NCI-H2107 treated with DMSO at 0.1 percent for 48 hours (cell line): ENCODE data around the gene ZNF600.
"Not testable (repeated sequence)": the region's sequence is repeated elsewhere in the genome, so short reads cannot be mapped to it uniquely, and the experiment has no call there.

Experiments used
- DNase-seq: peaks from one replicate; lab custom pipeline; 2025; ENCODE audit not compliant: unreplicated experiment; lab: John Stamatoyannopoulos, UW

The ZNF600 gene

DNA sequence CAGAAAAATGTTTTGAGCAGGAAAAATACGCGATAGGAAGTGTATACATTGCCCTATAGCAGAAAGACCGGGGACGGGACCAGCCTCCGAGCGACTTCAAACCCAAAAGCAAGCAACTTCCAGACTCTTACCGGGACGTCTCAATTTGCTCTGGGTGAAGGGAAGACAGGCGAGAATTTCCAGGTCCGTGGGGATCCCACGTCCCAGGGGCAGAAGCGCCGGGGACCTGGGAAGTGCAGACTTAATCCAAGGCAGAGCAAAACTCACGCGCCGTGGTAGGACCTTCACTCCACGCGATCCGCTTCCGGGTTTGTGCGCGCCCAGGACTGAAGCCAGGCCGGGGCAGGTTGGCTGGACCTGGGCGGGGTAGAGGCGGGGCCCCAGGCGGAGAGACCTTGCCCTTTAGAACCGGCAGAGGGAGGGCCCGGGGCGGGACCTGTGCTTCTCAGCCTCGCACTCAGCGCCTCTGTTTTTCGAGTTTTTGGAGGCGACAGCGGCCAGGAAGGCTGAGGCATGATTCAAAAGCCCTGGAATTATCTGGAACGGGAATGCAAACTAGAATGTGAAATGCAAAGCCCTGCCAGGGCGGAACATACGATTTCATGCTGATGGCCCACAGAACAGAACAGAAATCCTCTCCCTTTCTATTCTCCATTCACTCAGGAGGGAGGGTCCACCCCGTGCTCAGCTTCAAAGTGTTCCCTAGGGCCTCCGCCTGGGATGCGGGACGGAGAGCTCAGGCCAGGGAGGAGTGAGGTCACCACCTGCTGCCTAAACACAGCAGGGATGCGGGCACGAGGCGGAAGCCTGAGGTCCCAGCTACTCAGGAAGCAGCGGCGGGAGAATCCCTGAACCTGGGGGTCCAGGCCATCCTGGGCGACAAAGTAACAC lies at the start of gene ZNF600:
Gene ZNF600, minus strand, starts transcription at position 328 of the 891 bp plus-strand sequence. CDS start 7,903 bp downstream, outside the sequence.
- DNase-seq = not testable (repeated sequence)

DNA sequence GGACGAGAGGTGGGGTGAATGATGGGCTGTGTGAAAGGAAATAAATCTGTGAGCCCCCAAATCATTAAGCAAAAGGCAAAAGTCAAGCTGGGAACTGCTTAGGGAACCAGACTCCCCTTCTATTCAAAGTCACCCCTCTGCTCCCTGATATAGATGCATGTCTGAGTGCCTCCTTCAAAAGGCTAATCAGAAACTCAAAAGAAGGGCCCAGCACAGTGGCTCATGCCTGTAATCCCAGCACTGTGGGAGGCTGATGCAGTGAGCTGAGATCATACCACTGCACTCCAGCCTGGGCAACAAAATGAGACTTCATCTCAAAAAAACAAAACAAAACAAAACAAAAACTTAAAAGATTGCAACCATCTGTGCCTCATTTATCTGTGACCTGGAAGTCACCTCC lies 47.7 kb upstream of the ZNF600 start:
- DNase-seq = not testable (repeated sequence)

DNA sequence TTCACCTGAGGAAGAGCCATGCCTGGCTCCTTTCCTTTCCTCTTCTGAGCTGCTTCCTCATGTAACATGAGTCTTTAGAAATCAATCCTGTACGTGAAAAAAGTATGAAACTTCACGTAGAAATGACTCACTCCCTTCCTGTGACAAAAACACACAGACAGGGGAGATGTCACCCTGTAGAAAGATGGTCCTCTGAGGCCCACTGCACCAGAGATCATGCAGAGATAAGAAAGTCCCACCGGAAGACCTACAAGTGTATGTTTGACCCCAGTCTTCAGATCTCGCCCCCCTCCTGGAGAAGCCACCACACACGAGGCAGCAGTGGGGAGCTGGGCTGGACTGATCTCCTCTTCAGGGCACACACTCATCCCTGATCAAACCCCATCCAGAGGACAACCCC lies 47.0 kb upstream of the ZNF600 start:
- not testable (repeated sequence) for DNase-seq

DNA sequence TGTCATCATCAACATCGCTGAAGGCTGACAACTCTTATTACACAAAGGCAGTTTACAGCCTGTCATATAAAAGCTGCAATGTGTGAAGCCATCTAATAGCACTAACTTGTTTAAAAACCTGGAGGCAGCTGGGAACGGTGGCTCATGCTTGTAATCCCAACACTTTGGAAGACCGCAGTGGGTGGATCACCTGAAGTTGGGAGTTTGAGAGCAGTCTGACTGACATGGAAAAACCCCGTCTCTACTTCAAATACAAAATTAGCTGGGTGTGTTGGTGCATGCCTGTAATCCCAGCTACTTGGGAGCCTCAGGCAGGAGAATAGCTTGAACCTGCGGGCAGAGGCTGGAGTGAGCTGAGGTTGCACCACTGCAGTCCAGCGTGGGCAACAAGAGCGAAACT lies 43.3 kb upstream of the ZNF600 start:
- not testable (repeated sequence) for DNase-seq

DNA sequence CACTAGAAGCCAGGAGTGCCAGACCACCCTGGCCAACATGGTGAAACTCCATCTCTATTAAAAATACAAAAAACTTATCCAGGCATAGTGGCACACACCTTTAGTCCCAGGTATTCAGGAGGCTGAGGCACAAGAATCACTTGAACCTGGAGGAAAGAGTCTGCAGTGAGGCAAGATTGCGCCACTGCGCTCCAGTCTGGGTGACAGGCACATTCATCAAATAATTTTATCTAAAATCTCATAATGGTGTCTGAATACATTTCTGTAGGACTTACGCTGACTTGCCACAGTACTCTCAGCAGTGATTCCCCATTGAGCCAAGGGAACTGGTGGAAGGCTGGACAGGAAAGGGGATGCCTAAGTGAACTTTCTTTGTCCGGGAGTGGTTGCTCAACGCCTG lies 39.2 kb upstream of the ZNF600 start:
- DNase-seq = no peak

DNA sequence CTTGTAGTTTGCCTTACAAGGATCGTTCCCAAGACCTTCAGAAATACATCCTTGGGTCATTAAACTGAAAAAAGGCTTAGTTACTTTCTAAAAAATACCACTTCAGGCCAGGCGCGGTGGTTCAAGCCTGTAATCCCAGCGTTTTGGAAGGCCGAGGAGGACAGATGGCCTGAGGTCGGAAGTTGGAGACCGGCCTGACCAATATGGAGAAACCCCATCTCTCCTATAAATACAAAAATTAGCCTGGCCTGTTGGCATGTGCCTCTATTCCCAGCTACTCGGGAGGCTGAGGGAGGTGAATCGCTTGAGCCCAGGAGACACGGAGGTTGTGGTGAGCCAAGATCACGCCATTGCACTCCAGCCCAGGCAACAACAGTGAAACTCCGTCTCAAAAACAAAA lies 37.1 kb upstream of the ZNF600 start:
- DNase-seq = no peak

DNA sequence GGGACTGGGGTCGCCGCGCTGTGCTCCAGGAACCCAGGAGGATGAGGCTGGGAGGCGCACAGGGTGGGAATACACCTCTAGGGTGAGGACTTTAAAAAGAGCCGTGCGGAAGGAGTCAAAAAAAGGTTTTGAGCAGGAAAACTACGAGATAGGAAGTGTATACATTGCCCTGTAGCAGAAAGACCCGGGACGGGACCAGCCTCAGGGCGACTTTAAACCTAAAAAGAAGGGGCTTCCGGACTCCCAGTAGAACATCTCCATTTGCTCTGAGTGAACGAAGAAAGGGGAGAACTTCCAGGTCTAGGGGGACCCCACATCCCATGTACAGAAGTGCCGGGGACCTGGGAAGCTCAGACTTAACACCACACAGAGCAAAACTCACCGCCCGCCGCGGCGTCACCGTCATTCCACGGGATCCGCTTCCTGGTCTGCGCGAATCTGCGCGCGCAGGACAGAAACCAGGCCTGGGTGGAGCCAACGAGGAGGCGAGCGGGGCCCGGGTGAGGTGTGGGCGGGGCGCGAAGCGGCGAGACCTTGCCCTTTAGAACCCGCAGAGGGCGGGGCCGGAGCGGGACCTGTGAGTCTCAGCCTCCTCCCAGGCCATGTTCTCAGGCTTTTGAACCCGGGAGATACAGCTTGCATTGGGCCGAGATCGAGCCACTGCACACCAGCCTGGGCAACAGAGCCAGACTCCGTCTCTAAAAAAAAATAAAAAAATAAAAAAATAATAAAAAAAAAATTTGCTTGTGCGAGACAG lies 34.8 kb upstream of the ZNF600 start, which contains the start of gene ZNF28:
Gene ZNF28, minus strand, starts transcription at position 430 of the 757 bp plus-strand sequence. CDS start 3,675 bp downstream, outside the sequence.
- not testable (repeated sequence) for DNase-seq

DNA sequence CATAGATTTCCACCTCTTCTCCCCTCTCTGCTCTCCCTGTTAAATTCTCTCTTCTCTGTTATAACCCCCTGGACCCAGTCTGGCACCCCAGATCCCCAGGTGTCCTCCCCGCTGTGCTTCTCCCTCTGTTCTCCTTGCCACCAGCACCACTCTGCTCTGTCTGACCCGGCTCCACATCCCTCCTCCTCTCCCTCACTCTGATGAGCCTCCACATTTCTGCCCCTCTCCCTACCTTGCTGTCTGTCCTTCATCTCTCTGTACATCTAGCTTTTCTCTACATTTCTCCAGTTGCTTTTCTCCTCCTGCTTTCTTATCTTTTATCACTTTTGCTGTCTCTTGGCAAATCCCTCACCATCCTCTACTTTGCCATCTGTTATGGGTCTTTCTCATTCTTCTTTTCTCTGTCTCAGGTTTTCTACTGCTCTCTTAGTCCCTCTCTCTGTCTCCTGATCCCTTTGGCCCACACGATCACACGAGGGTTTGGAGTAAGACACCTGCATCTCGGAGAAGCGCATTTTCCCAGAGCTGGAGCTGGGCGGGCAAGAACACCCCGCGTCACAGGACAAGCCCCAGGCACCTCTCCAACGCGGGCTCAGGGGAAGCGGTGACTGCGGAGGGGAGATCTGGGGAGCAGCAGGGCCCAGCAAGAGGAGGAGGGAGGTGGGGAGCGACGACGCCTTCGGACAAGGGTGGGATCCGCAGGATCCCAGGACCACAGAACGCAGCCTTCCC lies 34.0 kb upstream of the ZNF600 start:
- DNase-seq = not testable (repeated sequence)

DNA sequence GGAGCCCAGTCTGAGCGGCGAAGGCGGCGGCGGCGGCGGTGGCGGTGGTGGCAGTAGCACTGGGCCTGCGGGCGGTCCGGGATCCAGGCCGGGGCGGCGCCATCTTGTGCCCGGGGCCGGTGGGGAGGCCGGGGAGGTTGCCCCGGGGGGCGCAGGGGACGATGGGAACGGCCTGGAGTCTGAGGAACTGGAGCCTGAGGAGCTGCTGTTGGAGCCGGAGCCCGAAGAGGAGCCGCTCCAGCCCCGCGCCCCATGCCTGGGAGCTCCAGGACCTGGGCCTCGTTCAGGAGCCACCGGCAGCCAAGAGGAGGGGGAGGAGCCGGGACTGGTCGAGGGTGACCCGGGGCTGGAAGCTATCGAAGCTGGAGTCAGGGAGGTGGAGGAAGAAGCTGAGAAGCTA lies 23.2 kb upstream of the ZNF600 start:
- DNase-seq = no peak

DNA sequence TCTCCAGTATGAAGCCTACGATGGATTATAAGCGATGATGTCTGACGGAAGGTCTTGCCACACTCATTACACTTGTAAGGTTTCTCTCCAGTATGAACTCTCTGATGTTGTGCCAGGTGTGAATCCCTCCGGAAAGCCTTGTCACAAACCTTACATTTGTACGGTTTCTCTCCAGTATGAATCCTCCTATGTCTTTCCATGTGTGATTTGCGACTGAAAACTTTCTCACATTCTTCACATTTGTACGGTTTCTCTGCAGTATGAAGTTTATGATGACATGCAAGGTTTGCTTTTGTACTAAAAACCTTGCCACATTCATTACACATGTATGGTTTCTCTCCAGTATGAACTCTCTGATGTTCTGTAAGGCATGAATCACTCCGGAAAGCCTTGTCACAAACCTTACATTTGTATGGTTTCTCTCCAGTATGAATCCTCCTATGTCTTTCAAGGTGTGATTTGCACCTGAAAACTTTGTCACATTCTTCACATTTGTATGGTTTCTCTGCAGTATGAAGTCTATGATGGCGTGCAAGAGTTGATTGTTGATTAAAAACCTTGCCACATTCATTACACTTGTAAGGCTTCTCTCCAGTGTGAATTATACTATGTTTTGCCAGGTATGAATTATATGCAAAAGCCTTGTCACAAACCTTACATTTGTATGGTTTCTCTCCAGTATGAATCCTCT lies 13.5 kb upstream of the ZNF600 start:
- DNase-seq = not testable (repeated sequence)

DNA sequence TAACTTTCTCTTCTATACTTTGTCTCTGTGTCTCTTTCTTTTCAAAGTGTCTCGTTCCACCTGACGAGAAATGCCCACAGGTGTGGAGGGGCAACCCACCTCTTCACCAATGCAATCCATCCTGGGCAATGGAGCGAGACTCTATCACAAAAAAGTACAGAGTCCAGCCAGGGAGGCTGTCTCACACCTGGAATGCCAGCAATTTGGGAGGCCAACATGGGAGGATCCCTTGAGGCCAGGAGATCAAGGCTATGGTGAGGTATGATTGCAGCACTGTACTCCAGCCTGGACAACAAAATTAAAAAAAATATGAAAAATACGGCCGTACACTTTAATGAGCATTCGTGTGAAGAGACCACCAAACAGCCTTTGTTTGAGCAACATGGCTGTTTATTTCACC lies 2.8 kb upstream of the ZNF600 start:
- no peak for DNase-seq

DNA sequence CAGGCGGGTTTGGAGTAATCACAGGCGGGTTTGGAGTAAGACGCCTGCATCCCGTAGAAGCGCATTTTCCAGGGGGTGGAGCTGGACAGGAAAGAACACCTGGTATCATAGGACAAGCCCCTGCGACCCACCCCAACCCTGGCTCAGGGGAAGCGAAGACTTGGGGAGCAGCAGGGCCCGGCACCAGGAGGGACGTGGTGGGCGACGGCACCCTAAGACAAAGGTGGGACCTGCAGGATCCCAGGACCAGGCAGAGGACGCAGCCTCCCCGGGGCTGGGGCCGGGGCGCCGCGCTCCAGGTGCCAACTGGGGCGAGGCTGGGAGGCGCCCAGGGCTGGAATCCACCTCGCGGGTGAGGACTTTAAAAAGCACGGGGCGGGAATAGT lies 520 bp downstream of the ZNF600 start:
- DNase-seq = no peak

DNA sequence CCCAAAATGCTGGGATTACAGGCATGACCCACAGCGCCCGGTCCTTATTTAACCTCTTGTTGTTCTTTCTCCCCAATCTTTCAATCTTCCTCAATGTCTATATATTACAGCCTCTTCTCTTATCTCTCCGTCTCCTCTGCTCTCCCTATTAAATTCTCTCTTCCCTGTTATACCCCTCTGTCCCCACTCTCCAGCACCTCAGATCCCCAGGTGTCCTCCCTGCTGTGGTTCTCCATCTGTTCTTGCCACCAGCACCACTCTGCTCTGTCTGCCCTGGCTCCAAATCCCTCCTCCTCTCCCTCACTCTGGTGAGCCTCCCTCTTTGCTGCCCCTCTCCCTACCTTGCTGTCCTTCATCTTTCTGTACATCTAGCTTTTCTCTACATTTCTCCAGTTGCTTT lies 1.1 kb downstream of the ZNF600 start:
- no peak for DNase-seq

DNA sequence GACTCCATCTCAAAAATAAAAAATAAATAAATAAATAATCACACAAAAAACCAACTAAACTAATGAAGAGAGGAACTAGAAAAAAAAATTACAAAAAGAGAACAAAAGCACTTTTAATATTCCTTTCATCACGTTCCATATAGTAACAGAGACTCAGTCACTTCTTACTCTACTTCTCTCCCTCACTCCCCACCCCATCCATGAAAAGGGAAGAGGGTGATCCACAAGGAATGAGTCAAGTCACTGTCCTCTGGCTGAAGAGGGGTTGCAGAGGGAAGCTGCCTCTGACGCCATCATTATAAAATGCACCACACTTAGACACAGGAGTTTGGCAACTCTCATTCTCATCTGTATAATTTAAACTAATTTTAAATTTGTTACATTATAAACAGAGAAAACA lies 3.7 kb downstream of the ZNF600 start:
- not testable (repeated sequence) for DNase-seq

DNA sequence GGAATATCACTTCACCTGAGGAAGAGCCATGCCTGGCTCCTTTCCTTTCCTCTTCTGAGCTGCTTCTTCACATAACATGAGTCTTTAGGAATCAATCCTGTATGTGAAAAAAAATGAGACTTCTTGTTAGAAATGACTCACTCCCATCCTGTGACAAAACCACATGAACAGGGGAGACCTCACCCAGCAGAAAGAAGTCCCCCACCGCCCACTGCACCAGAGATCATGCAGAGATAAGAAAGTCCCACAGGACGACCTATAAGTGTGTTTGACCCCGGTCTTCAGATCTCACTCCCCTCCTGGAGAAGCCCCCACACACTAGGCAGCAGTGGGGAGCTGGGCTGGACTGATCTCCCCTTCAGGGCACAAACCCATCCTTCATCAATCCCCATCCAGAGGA lies 7.8 kb downstream of the ZNF600 start:
- no peak for DNase-seq

DNA sequence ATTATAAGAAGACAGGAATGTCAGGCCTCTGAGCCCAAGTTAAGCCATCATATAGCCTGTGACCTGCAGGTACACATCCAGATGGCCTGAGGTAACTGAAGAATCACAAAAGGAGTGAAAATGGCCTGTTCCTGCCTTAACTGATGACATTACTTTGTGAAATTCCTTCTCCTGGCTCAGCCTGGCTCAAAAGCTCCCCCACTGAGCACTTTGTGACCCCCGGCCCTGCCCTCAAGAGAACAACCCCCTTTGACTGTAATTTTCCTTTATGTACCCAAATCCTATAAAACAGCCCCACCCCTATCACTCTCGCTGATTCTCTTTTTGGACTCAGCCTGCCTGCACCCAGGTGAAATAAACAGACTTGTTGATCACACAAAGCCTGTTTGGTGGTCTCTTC lies 30.1 kb downstream of the ZNF600 start:
- not testable (repeated sequence) for DNase-seq

DNA sequence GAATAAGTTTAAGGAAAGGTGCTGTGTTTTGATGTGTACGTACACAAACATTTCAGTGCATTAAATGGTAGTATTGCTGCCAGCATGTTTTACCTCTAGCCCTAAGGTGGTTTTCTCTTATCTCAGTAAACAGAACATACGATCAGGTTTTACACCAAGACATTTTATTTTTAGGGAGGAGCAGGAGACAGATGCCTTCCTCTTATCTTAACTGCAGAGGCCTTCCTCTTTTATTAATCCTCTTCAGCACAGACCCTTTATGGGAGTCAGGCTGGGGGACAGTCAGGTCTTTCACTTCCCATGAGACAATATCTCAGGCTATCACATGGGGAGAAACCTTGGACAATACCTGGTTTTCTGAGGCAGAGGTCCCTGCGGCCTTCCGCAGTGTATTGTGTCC lies 36.8 kb downstream of the ZNF600 start:
- no peak for DNase-seq

DNA sequence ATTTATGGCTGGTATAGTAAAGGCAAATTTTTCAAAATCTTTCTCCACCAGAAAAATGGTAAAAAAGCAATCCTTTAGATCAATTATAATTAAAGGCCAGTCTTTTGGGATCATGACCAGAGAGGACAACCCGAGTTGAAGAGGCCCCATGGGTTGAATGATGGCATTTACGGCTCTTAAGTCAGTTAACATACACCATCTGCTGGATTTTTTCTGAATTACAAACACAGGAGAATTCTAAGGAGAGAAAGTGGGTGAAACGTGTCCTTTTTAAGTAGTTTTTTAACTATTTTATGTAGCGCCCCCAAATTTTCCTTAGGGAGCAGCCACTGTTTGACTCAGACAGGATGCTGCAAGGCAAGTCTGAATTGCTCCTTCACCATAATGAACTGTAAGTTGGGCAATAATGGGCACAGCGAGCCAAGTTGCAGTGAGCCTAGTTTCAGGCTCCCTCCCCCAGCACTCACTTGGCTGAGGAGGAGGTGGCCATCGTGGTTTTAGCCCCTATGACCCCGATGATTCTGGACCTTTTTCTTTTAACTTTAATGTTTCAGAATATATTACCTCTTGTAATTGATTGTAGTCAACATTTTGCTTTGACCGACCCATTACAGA lies 38.1 kb downstream of the ZNF600 start:
- DNase-seq = no peak

DNA sequence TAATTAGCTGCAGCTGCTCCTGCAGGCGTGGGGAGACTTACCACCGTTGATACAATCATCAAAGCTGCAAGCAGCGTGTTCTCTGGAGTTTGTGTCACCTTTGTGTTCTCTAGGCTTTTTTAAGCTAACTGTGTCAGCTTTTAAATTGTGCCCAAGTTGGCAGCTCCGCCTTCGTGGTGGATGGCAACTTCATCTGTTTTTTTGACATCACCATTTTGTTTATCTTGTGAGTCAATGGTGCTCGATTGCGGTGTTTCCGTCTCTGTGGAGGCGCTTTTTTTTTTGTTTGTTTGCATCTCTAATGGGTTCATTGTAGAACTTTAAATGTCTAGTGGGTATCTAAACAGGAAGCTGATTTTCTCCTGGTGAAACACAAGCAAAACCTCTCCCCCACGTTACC lies 40.7 kb downstream of the ZNF600 start:
- DNase-seq = not testable (repeated sequence)

DNA sequence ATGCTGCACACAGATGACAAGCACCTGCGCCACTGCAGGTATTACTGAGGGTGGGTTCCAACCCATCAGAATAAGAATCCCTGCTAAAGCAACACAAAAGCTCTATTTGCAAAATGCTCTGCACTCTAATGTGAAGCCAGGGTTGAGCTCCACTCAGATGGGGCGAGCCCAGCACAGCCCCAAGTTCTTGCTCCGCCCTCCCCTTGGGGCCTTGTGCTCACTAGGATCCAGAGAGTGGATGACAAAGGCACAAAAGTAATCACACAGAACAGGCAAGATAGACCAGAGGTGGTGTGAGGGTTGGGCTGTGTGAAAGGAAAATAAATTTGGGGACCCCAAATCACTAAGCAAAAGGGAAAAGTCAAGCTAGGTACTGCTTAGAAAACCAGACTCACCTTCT lies 43.5 kb downstream of the ZNF600 start:
- no peak for DNase-seq
